ENCODE results near the gene HOXC13. TPM values are rescaled to one million over a fixed set of nuclear protein-coding genes. Genes with fewer than 3 reads are reported as not detected.
A peak's percentile ranks its signal among the peaks of the same experiment; 100 is the strongest.

The HOXC13 gene
- total RNA-seq, 1 experiment from 2014 or later, result 93.5 TPM

GRCh38 chr12:53956914-53957536 is 18.4 kb downstream of the HOXC13 start:
- intact Hi-C loops (cut with micrococcal nuclease; ENCODE audit: unreplicated experiment), result no loop called here
- ATAC-seq, result 0 out of 2 replicates have a peak, but pooled peaks have one; percentile 5
- Histone ChIP-seq H3K4me3 (ENCODE audit: low read depth in 2 of 2, low read length in 2 of 2) (no peak overlapping the region), H3K36me3 (ENCODE audit: control insufficient read depth, insufficient read depth, low read length) (no peaks in the 10 kb centered on the region), H3K9me3 (ENCODE audit: control insufficient read depth, insufficient read depth, low read depth, low read length) (no peaks in the 10 kb centered on the region), H3K4me1 (ENCODE audit: control insufficient read depth, insufficient read depth, low read length) (peaks cover 63% of the 10 kb centered on the region), H3K27ac (ENCODE audit: low read length) (peak overlapping the region; percentile 89), H3K27me3 (ENCODE audit: control insufficient read depth, insufficient read depth, low read length) (no peaks in the 10 kb centered on the region)
- DNase-seq (ENCODE audit: low read depth, low spot score), result no peak
- TF ChIP-seq CTCF (IDR thresholded peaks at IDR 0.05) (no peak), TCF7L2 (IDR thresholded peaks at IDR 0.05; ENCODE audit: low read depth, low read length) (no peak), POLR2AphosphoS5 (IDR thresholded peaks at IDR 0.05; ENCODE audit: low read depth, low read length) (no peak), SIN3A (IDR thresholded peaks at IDR 0.05; ENCODE audit: borderline replicate concordance, insufficient read depth, low read depth, low read length) (no peak), REST (IDR thresholded peaks at IDR 0.05; ENCODE audit: insufficient read depth in 1 of 2, low read depth in 2 of 2, low read length in 1 of 2) (no peak)
- CTCF ChIA-PET, result no interaction called here
- POLR2A ChIA-PET, result no interaction called here
- BruUV-seq (replicated peaks), result no TSS peak
- in situ Hi-C loops (cut with HindIII; ENCODE audit: low pct_unique_long_range_greater_than_20kb, low sequenced_read_pairs), result no loop called here

- Histone ChIP-seq H3K4me3 (ENCODE audit: low read depth in 2 of 2, low read length in 2 of 2) (no peak overlapping the region), H3K27me3 (ENCODE audit: control insufficient read depth, insufficient read depth, low read length) (no peaks in the 10 kb centered on the region), H3K9me3 (ENCODE audit: control insufficient read depth, insufficient read depth, low read depth, low read length) (no peaks in the 10 kb centered on the region), H3K27ac (ENCODE audit: low read length) (peak overlapping the region; percentile 89), H3K4me1 (ENCODE audit: control insufficient read depth, insufficient read depth, low read length) (peaks cover 59% of the 10 kb centered on the region), H3K36me3 (ENCODE audit: control insufficient read depth, insufficient read depth, low read length) (0 out of 2 replicates have a peak, but pooled peaks cover 2% of the 10 kb centered on the region)
- ATAC-seq (no peak), DNase-seq (ENCODE audit: low read depth, low spot score) (no peak)
- no TSS peak for BruUV-seq (replicated peaks)
- intact Hi-C loops (cut with micrococcal nuclease; ENCODE audit: unreplicated experiment) (no loop called here), in situ Hi-C loops (cut with HindIII; ENCODE audit: low pct_unique_long_range_greater_than_20kb, low sequenced_read_pairs) (no loop called here)
- POLR2A ChIA-PET, result interaction anchor here (0.5 kb wide), 1 partner anchor 13 kb away, joined by 4 read pairs; no protein-coding TSS in a partner anchor
- CTCF ChIA-PET, result interaction anchor here (0.6 kb wide), 2 partner anchors 96 to 240 kb away, joined by 3 to 6 read pairs; no protein-coding TSS in a partner anchor
- no peak for TF ChIP-seq TCF7L2 (IDR thresholded peaks at IDR 0.05; ENCODE audit: low read depth, low read length)
- no peak for TF ChIP-seq SIN3A (IDR thresholded peaks at IDR 0.05; ENCODE audit: borderline replicate concordance, insufficient read depth, low read depth, low read length)
- TF ChIP-seq POLR2AphosphoS5 (IDR thresholded peaks at IDR 0.05; ENCODE audit: low read depth, low read length), result no peak
- TF ChIP-seq CTCF (IDR thresholded peaks at IDR 0.05), result no peak
- TF ChIP-seq REST (IDR thresholded peaks at IDR 0.05; ENCODE audit: insufficient read depth in 1 of 2, low read depth in 2 of 2, low read length in 1 of 2), result no peak
Measured at GRCh38 chr12:53958128-53958527, 19.5 kb downstream of the HOXC13 start.

Data from Panc1 (cell line).